GM18870 (cell line): ENCODE results near the gene PDILT.
"Not testable (repeated sequence)": the region's sequence is repeated elsewhere in the genome, so short reads cannot be mapped to it uniquely, and the experiment has no call there.

Experiments used
- ATAC-seq: cut with Tn5 transposase; IDR thresholded peaks from one replicate; pipeline ENCODE4 v1.9.1; 2021; ENCODE audit warnings: moderate library complexity; ENCODE audit not compliant: unreplicated experiment

Gene PDILT

GRCh38 chr16:20325005-20325404 lies 79.5 kb downstream of the PDILT start:
- ATAC-seq = no peak

GRCh38 chr16:20323591-20324117 lies 80.9 kb downstream of the PDILT start:
- no peak for ATAC-seq

GRCh38 chr16:20322696-20323095 lies 81.8 kb downstream of the PDILT start:
- ATAC-seq = no peak

GRCh38 chr16:20321671-20322070 lies 82.9 kb downstream of the PDILT start:
- ATAC-seq = no peak

GRCh38 chr16:20321051-20321450 lies 83.5 kb downstream of the PDILT start:
- ATAC-seq = not testable (repeated sequence)

- ATAC-seq = no peak
These were observed 83.9 kb downstream of the PDILT start for GRCh38 chr16:20320592-20320991.

- no peak for ATAC-seq
These were observed 84.4 kb downstream of the PDILT start for GRCh38 chr16:20320178-20320577.

GRCh38 chr16:20319406-20319805 lies 85.1 kb downstream of the PDILT start:
- ATAC-seq = no peak

GRCh38 chr16:20318437-20318836 lies 86.1 kb downstream of the PDILT start:
- no peak for ATAC-seq

- no peak for ATAC-seq
These were observed 86.5 kb downstream of the PDILT start for GRCh38 chr16:20318006-20318405.

- no peak for ATAC-seq
These were observed 87.4 kb downstream of the PDILT start for GRCh38 chr16:20317117-20317516.

GRCh38 chr16:20316715-20317114 lies 87.8 kb downstream of the PDILT start:
- ATAC-seq = no peak

- ATAC-seq = no peak
These were observed 88.8 kb downstream of the PDILT start for GRCh38 chr16:20315764-20316163.

- no peak for ATAC-seq
These were observed 90.0 kb downstream of the PDILT start for GRCh38 chr16:20314575-20314974.

- ATAC-seq = no peak
These were observed 90.8 kb downstream of the PDILT start for GRCh38 chr16:20313741-20314140.

- not testable (repeated sequence) for ATAC-seq
These were observed 91.9 kb downstream of the PDILT start for GRCh38 chr16:20312536-20313095.

- no peak for ATAC-seq
These were observed 93.0 kb downstream of the PDILT start for GRCh38 chr16:20311548-20311947.

GRCh38 chr16:20310421-20311395 lies 93.8 kb downstream of the PDILT start:
- ATAC-seq = no peak

- ATAC-seq = no peak
These were observed 94.8 kb downstream of the PDILT start for GRCh38 chr16:20309786-20310185.
